H1 (cell line): Measurements from ENCODE around the gene OLIG2. TPM values are rescaled to one million over a fixed set of nuclear protein-coding genes. Genes with fewer than 3 reads are reported as not detected.

Experiments used
- CTCF ChIA-PET: fragments of 300-600 bp; sonication (Branson Sonifier 250); formaldehyde crosslinking; loops from one replicate; lab custom pipeline; 2021; ENCODE audit not compliant: partially characterized antibody; lab: Charles Lee
- POLR2A ChIA-PET: fragments of 300-600 bp; sonication (Branson Sonifier 250); formaldehyde crosslinking; loops from one replicate; lab custom pipeline; 2021; ENCODE audit warnings: inconsistent platforms; ENCODE audit not compliant: partially characterized antibody; lab: Charles Lee
- DNase-seq, 2 experiments: peaks; one replicate each; pipeline versions ENCODE4 v3.0.0 to v3.0.0-alpha.2; 2010 to 2022; ENCODE audit warnings: low spot score in 2 of 2, low read depth in 1 of 2, mixed read lengths in 1 of 2
- FAIRE-seq: peaks from 2 replicates; lab custom pipeline; 2011; peaks lifted over from hg19 to GRCh38; lab: Jason Lieb, UNC
- H2AFZ ChIP-seq: 2 replicates; pipeline ENCODE4 v1.8.1; 2012; ENCODE audit warnings: low read length, inconsistent platforms
- H2AK5ac ChIP-seq: 2 replicates; pipeline ENCODE4 v1.6.1; 2013; ENCODE audit warnings: low read depth, low read length
- H2BK120ac ChIP-seq: replicated peaks from 2 replicates; pipeline ENCODE3; 2013; ENCODE audit warnings: low read depth, low read length, inconsistent platforms
- H2BK12ac ChIP-seq: 2 replicates; pipeline ENCODE4 v1.6.1; 2013; ENCODE audit warnings: low read depth, low read length
- H2BK15ac ChIP-seq: 2 replicates; pipeline ENCODE4 v1.6.1; 2013; ENCODE audit warnings: low read length
- H2BK20ac ChIP-seq: 2 replicates; pipeline ENCODE4 v1.6.1; 2013; ENCODE audit warnings: low read length
- H2BK5ac ChIP-seq: 2 replicates; pipeline ENCODE4 v1.6.1; 2013; ENCODE audit warnings: low read depth, low read length
- H3K14ac ChIP-seq: 2 replicates; pipeline ENCODE4 v1.6.1; 2013; ENCODE audit warnings: inconsistent platforms; ENCODE audit not compliant: insufficient read length
- H3K18ac ChIP-seq: 2 replicates; pipeline ENCODE4 v1.6.1; 2013; ENCODE audit warnings: low read length; ENCODE audit errors: extremely low read depth
- H3K23ac ChIP-seq: 2 replicates; pipeline ENCODE4 v1.6.1; 2013; ENCODE audit warnings: inconsistent platforms; ENCODE audit not compliant: insufficient read length
- H3K23me2 ChIP-seq: 2 replicates; pipeline ENCODE4 v1.6.1; 2013; ENCODE audit warnings: low read depth, low read length
- H3K27ac ChIP-seq: 2 replicates; pipeline ENCODE4 v1.6.1; 2011; ENCODE audit warnings: low read depth, low read length, inconsistent platforms
- H3K27me3 ChIP-seq, 4 experiments: replicated peaks in 1 of 4; 1 replicate in 1 of 4; 2 replicates in 3 of 4; pipeline versions ENCODE4 v1.6.1 to v1.8.1; 2011 to 2013; ENCODE audit warnings: low read length in 3 of 4, mild to moderate bottlenecking in 3 of 4, inconsistent platforms in 2 of 4, mixed read lengths in 2 of 4, moderate library complexity in 1 of 4; ENCODE audit not compliant: control insufficient read depth in 3 of 4, insufficient read depth in 3 of 4; ENCODE audit errors: extremely low read depth in 1 of 4
- H3K36me3 ChIP-seq, 4 experiments: 2 replicates each; pipeline versions ENCODE4 v1.6.1 to v1.8.1; 2011 to 2013; ENCODE audit warnings: mild to moderate bottlenecking in 4 of 4, low read length in 3 of 4, moderate library complexity in 2 of 4, control low read depth in 1 of 4, inconsistent platforms in 1 of 4; ENCODE audit not compliant: insufficient read depth in 4 of 4, control insufficient read depth in 2 of 4
- H3K4ac ChIP-seq: replicated peaks from 2 replicates; pipeline ENCODE3; 2013; ENCODE audit warnings: low read length, low read depth, mixed read lengths, inconsistent platforms; ENCODE audit not compliant: insufficient read length
- H3K4me1 ChIP-seq, 4 experiments: replicated peaks in 1 of 4; 1 replicate in 1 of 4; 2 replicates in 3 of 4; pipeline versions ENCODE4 v1.6.1 to v1.8.1; 2011 to 2013; ENCODE audit warnings: low read length in 3 of 4, inconsistent platforms in 2 of 4, mixed read lengths in 1 of 4; ENCODE audit not compliant: insufficient read depth in 4 of 4, control insufficient read depth in 3 of 4
- H3K4me2 ChIP-seq, 2 experiments: 2 replicates each; pipeline versions ENCODE4 v1.6.1 to v1.8.1; 2011 to 2013; ENCODE audit warnings: low read depth in 2 of 2, low read length in 2 of 2, control low read depth in 1 of 2, inconsistent platforms in 1 of 2, mild to moderate bottlenecking in 1 of 2; ENCODE audit not compliant: insufficient read depth in 1 of 2
- H3K4me3 ChIP-seq, 4 experiments: fragments of 200-600, 300-600 bp in 1 of 4; sonication (generic), shearing (Covaris generic), sonication (Bioruptor Twin) in 1 of 4; 2 replicates each; pipeline versions ENCODE4 v1.5.1 to v1.8.1; 2011 to 2016; ENCODE audit warnings: low read length in 4 of 4, low read depth in 3 of 4, control low read depth in 2 of 4, inconsistent platforms in 2 of 4, mild to moderate bottlenecking in 2 of 4, mixed read lengths in 1 of 4, moderate library complexity in 1 of 4; ENCODE audit not compliant: insufficient read depth in 2 of 4; ENCODE audit errors: extremely low read depth in 1 of 4
- H3K56ac ChIP-seq: replicated peaks from 2 replicates; pipeline ENCODE3; 2013; ENCODE audit warnings: low read depth, mild to moderate bottlenecking, mixed read lengths, low read length, inconsistent platforms; ENCODE audit not compliant: insufficient read length
- H3K79me1 ChIP-seq: 2 replicates; pipeline ENCODE4 v1.6.1; 2013; ENCODE audit warnings: low read depth, low read length, control low read depth
- H3K79me2 ChIP-seq, 2 experiments: 2 replicates each; pipeline versions ENCODE4 v1.6.1 to v1.8.1; 2012 to 2013; ENCODE audit warnings: low read length in 2 of 2, mild to moderate bottlenecking in 2 of 2, inconsistent platforms in 1 of 2; ENCODE audit not compliant: insufficient read depth in 2 of 2, control insufficient read depth in 1 of 2
- H3K9ac ChIP-seq, 4 experiments: replicated peaks in 1 of 4; 1 replicate in 1 of 4; 2 replicates in 3 of 4; pipeline versions ENCODE4 v1.6.1 to v1.8.1; 2011 to 2013; ENCODE audit warnings: low read depth in 3 of 4, low read length in 3 of 4, control low read depth in 2 of 4, mild to moderate bottlenecking in 2 of 4, moderate library complexity in 2 of 4, inconsistent platforms in 1 of 4; ENCODE audit errors: extremely low read depth in 1 of 4
- H3K9me3 ChIP-seq, 2 experiments: 2 replicates each; pipeline versions ENCODE4 v1.6.1 to v1.8.1; 2012 to 2013; ENCODE audit warnings: mild to moderate bottlenecking in 2 of 2, moderate library complexity in 2 of 2, control low read depth in 1 of 2, inconsistent platforms in 1 of 2, low read depth in 1 of 2, low read length in 1 of 2, mixed read lengths in 1 of 2; ENCODE audit not compliant: insufficient read depth in 2 of 2
- H4K20me1 ChIP-seq, 2 experiments: replicated peaks in 1 of 2; 2 replicates each; pipeline versions ENCODE3 to v1.8.1; 2011 to 2013; ENCODE audit warnings: inconsistent platforms in 2 of 2, low read length in 2 of 2, mild to moderate bottlenecking in 1 of 2; ENCODE audit not compliant: insufficient read depth in 2 of 2, control insufficient read depth in 1 of 2
- H4K5ac ChIP-seq: 2 replicates; pipeline ENCODE4 v1.6.1; 2013; ENCODE audit warnings: low read length, low read depth, mixed read lengths, inconsistent platforms; ENCODE audit not compliant: insufficient read length
- H4K8ac ChIP-seq: 2 replicates; pipeline ENCODE4 v1.8.0; 2013; ENCODE audit warnings: mild to moderate bottlenecking, moderate library complexity, low read length, inconsistent platforms; ENCODE audit not compliant: insufficient read depth; ENCODE audit errors: extremely low read depth
- H4K91ac ChIP-seq: replicated peaks from 2 replicates; pipeline ENCODE3; 2013; ENCODE audit warnings: low read length, mixed read lengths, inconsistent platforms; ENCODE audit not compliant: insufficient read length
- CHD2 ChIP-seq: IDR thresholded peaks from 2 replicates; pipeline ENCODE4 v1.6.1; 2012; ENCODE audit warnings: low read length, improper control_type of control experiment
- CTBP2 ChIP-seq: IDR thresholded peaks from 2 replicates; pipeline ENCODE4 v1.7.0; 2011; ENCODE audit warnings: borderline replicate concordance, mild to moderate bottlenecking, moderate library complexity, mixed read lengths, low read length; ENCODE audit not compliant: insufficient read depth, insufficient read length
- E2F6 ChIP-seq: IDR thresholded peaks from 2 replicates; pipeline ENCODE4 v1.6.1; 2012; ENCODE audit warnings: inconsistent platforms
- GTF2F1 ChIP-seq: IDR thresholded peaks from 2 replicates; pipeline ENCODE4 v1.6.1; 2012; ENCODE audit warnings: low read depth, low read length, improper control_type of control experiment, borderline replicate concordance
- HDAC6 ChIP-seq: IDR thresholded peaks from one replicate; pipeline ENCODE4 v1.7.1; 2012; ENCODE audit warnings: low read depth, mild to moderate bottlenecking, inconsistent platforms, low read length, moderate library complexity
- KDM4A ChIP-seq: IDR thresholded peaks from one replicate; pipeline ENCODE4 v1.7.1; 2012; ENCODE audit warnings: low read depth, mild to moderate bottlenecking, moderate library complexity, low read length, inconsistent platforms; ENCODE audit not compliant: severe bottlenecking
- KDM5A ChIP-seq: fragments of 200-600 bp; IDR thresholded peaks from 2 replicates; pipeline ENCODE4 v1.7.1; 2012; ENCODE audit warnings: mild to moderate bottlenecking, low read length, inconsistent platforms, mixed read lengths
- MAX ChIP-seq: IDR thresholded peaks from 2 replicates; pipeline ENCODE4 v1.6.1; 2012; ENCODE audit warnings: inconsistent platforms
- SIX5 ChIP-seq: IDR thresholded peaks from 2 replicates; pipeline ENCODE4 v1.6.1; 2011; ENCODE audit warnings: mild to moderate bottlenecking, low read depth, low read length
- TAF7 ChIP-seq: optimal IDR thresholded peaks from 2 replicates; pipeline ENCODE3; 2011; ENCODE audit warnings: low read depth, mild to moderate bottlenecking, inconsistent platforms, low read length, moderate library complexity, borderline replicate concordance
- WGBS, 2 experiments: shearing (Covaris generic) in 1 of 2; methylation state at CpG; one replicate each; pipeline versions ENCODE4 v1.1.6 to v1.1.7; 2013 to 2015; ENCODE audit warnings: low lambda C conversion rate in 2 of 2, mixed read lengths in 2 of 2, inconsistent platforms in 1 of 2, low coverage in 1 of 2, missing lambda C conversion rate in 1 of 2; ENCODE audit not compliant: insufficient replicate concordance in 2 of 2, insufficient coverage in 1 of 2, insufficient read length in 1 of 2; ENCODE audit errors: extremely low coverage in 1 of 2, missing lambda C conversion rate in 1 of 2; 5-methylcytosine and 5-hydroxymethylcytosine counted together
- polyA plus RNA-seq, 7 experiments: library from polyadenylated mRNA; depleted of rRNA in 3 of 7; stranded (reverse) in 5 of 7; unstranded in 2 of 7; fragments of >200 nt in 5 of 7; fragments of 200-250 nt in 2 of 7; gene quantifications; 1 replicate in 5 of 7; 2 replicates in 1 of 7; 4 replicates in 1 of 7; pipeline versions ENCODE4 v1.2.1 to v1.2.3, GENCODE V29; 2011 to 2013; ENCODE audit warnings: missing spikeins in 2 of 7, mixed read lengths in 2 of 7
- total RNA-seq: library from RNA; stranded (reverse); fragmentation: NEBNext Ultra II Directional; extraction: Animal tissue kit (Norgen Biotek cat#: 25700); gene quantifications from 2 replicates; pipeline ENCODE4 v1.2.1, GENCODE V29; 2021

The OLIG2 gene
- total and polyA plus RNA-seq, 2 of the 8 experiments (the other 6 are each of a cell fraction or from before 2014, with no cell fraction given) = 0.79 TPM; not detected in 1

GRCh38 chr21:33015096-33015495 lies 10.6 kb upstream of the OLIG2 start:
- Histone ChIP-seq H2BK120ac (no peak overlapping the region), H2AFZ (no peak overlapping the region), H3K4me1 (no peaks in the 10 kb centered on the region), H3K27ac (no peak overlapping the region), H3K79me1 (no peaks in the 10 kb centered on the region), H4K91ac (no peak overlapping the region), H3K18ac (no peak overlapping the region), H3K79me2 (no peaks in the 10 kb centered on the region), H3K4me2 (no peak overlapping the region), H2BK15ac (no peak overlapping the region), H2BK20ac (no peak overlapping the region), H4K20me1 (no peaks in the 10 kb centered on the region), H2BK12ac (no peak overlapping the region), H4K8ac (no peak overlapping the region), H4K5ac (no peak overlapping the region), H3K9me3 (no peaks in the 10 kb centered on the region; a peak in 1 of 4 replicates), H3K9ac (no peak overlapping the region), H3K36me3 (no peaks in the 10 kb centered on the region), H3K27me3 (peaks cover 22 to 32% (median 28%) of the 10 kb centered on the region in 4 experiments), H3K56ac (no peak overlapping the region), H3K23me2 (peaks cover 3% of the 10 kb centered on the region; the same call in 1 of the 2 replicates), H3K4ac (no peak overlapping the region), H2AK5ac (no peak overlapping the region), H3K14ac (no peak overlapping the region), H3K4me3 (no peak overlapping the region), H2BK5ac (no peak overlapping the region), H3K23ac (no peak overlapping the region)
- 91% methylated on average over 4 of the region's 4 CpGs; no CpG with 5 or more reads in 1 of the 2 experiments for WGBS, 2 experiments
- TF ChIP-seq KDM5A = no peak
- no peak for TF ChIP-seq CTBP2
- TF ChIP-seq MAX = no peak
- no peak for TF ChIP-seq KDM4A
- TF ChIP-seq E2F6 = no peak
- no peak for TF ChIP-seq CHD2
- no peak for TF ChIP-seq HDAC6
- no peak for TF ChIP-seq SIX5
- no peak for TF ChIP-seq GTF2F1
- TF ChIP-seq TAF7 = no peak
- ChIA-PET POLR2A (no interaction called here), CTCF (interaction anchor here (1.1 to 1.8 kb wide), 2 partner anchors 45 to 182 kb away, joined by 3 read pairs; no protein-coding TSS in a partner anchor)
- DNase-seq (peak in 1 of 2 experiments; percentile 2), FAIRE-seq (no peak)
